Measurements from ENCODE around the gene C11orf65. TPM values are rescaled to one million over a fixed set of nuclear protein-coding genes. Genes with fewer than 3 reads are reported as not detected.

C11orf65 gene
- total and polyA plus RNA-seq, 4 donors, result 0.33 to 1.2 (median 0.68) TPM

DNA sequence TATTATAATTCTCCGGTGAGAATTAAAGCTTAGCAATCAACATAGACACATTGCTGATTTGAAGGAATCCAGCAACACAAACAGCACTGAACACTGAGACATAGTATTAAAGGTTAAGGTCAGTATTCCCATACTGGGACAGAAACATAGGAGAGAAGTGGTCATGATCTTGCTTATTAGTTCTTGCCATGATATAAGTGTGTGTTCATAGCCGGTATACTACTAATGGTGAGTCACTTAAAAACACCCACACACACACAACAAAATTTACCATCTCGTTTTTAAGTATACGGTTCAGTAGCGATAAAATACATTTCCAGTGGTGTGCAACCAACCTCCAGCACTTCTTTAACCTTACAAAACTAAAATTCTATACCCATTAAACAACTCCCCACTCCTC lies 96.3 kb downstream of the C11orf65 start:
- H3K9me3 ChIP-seq (ENCODE audit: control insufficient read depth in 4 of 4, low read length in 3 of 4), result no peaks in the 10 kb centered on the region
- no peak overlapping the region for H3K9ac ChIP-seq (ENCODE audit: low read depth in 1 of 2, low read length in 2 of 2)
- TF ChIP-seq NR2F2 (IDR thresholded peaks at IDR 0.05) (no peak), SP1 (IDR thresholded peaks at IDR 0.05) (no peak), FOXA2 (IDR thresholded peaks at IDR 0.05) (no peak), EGR1 (IDR thresholded peaks at IDR 0.05; ENCODE audit: low read depth in 2 of 2) (no peak), TAF1 (conservative IDR thresholded peaks at IDR 0.05) (no peak)
- H3K4me3 ChIP-seq (ENCODE audit: low read depth in 1 of 3, low read length in 3 of 3), result no peak overlapping the region
- peaks cover 0 to 5% (median 3%) of the 10 kb centered on the region in 4 donors for H3K36me3 ChIP-seq (ENCODE audit: control insufficient read depth in 4 of 4, insufficient read depth in 3 of 4, low read depth in 1 of 4, low read length in 3 of 4)
- H3K4me1 ChIP-seq (ENCODE audit: control insufficient read depth in 4 of 4, insufficient read depth in 4 of 4, low read length in 3 of 4), result no peaks in the 10 kb centered on the region
- H3K27me3 ChIP-seq (ENCODE audit: control insufficient read depth in 4 of 4, insufficient read depth in 4 of 4, low read length in 3 of 4), result no peaks in the 10 kb centered on the region
- WGBS, result 78% methylated on average over 5 of the region's 5 CpGs
- DNase-seq (ENCODE audit: low spot score), result no peak
- no peak overlapping the region for H3K27ac ChIP-seq (ENCODE audit: low read depth in 1 of 2, low read length in 2 of 2)

GRCh38 chr11:108370315-108370714 lies 97.0 kb downstream of the C11orf65 start:
- TF ChIP-seq HNF4A (conservative IDR thresholded peaks at IDR 0.05) (no peak), MAX (IDR thresholded peaks at IDR 0.05) (no peak), YY1 (IDR thresholded peaks at IDR 0.05) (no peak), REST (IDR thresholded peaks at IDR 0.05) (no peak), EGR1 (IDR thresholded peaks at IDR 0.05; ENCODE audit: low read depth in 2 of 2) (no peak), TAF1 (conservative IDR thresholded peaks at IDR 0.05) (no peak)
- TF ChIP-seq, protein P1, sequence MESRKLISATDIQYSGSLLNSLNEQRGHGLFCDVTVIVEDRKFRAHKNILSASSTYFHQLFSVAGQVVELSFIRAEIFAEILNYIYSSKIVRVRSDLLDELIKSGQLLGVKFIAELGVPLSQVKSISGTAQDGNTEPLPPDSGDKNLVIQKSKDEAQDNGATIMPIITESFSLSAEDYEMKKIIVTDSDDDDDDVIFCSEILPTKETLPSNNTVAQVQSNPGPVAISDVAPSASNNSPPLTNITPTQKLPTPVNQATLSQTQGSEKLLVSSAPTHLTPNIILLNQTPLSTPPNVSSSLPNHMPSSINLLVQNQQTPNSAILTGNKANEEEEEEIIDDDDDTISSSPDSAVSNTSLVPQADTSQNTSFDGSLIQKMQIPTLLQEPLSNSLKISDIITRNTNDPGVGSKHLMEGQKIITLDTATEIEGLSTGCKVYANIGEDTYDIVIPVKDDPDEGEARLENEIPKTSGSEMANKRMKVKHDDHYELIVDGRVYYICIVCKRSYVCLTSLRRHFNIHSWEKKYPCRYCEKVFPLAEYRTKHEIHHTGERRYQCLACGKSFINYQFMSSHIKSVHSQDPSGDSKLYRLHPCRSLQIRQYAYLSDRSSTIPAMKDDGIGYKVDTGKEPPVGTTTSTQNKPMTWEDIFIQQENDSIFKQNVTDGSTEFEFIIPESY (IDR thresholded peaks at IDR 0.05), result no peak
- peaks cover under 1 to 5% (median 3%) of the 10 kb centered on the region in 4 donors for H3K36me3 ChIP-seq (ENCODE audit: control insufficient read depth in 4 of 4, insufficient read depth in 3 of 4, low read depth in 1 of 4, low read length in 3 of 4)

DNA sequence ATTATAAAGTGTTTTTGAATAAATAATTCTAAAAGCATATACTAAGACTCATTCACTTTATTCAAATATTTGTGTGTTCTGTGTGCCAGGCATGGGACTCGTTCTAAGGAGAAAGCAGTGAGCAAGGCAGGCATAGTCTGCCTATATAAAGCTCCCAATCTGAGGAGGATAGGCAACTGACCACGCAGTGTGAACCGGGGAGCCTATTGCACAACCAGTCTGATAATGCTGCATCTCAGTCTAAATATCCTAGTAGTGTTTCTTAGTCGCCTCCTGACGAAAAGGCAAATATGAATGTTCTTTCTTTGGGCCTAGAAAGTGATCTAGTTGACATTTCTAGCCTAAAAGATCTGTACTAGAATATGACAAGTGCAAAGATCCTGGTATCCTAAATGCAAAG lies 98.3 kb downstream of the C11orf65 start:
- no peak overlapping the region for H3K4me3 ChIP-seq (ENCODE audit: low read depth in 1 of 3, low read length in 3 of 3)
- TF ChIP-seq ATF3 (IDR thresholded peaks at IDR 0.05), result no peak
- TF ChIP-seq SP1 (IDR thresholded peaks at IDR 0.05), result no peak
- TF ChIP-seq REST (IDR thresholded peaks at IDR 0.05), result no peak
- TF ChIP-seq EGR1 (IDR thresholded peaks at IDR 0.05; ENCODE audit: low read depth in 2 of 2), result no peak
- no peak for TF ChIP-seq MAX (IDR thresholded peaks at IDR 0.05)
- no peak for TF ChIP-seq FOXA2 (IDR thresholded peaks at IDR 0.05)
- TF ChIP-seq, protein P1 (IDR thresholded peaks at IDR 0.05), result no peak
- no peak for TF ChIP-seq GABPA (IDR thresholded peaks at IDR 0.05 in 1 of 2, conservative IDR thresholded peaks at IDR 0.05 in 1 of 2)
- no peak for TF ChIP-seq RXRA (IDR thresholded peaks at IDR 0.05)
- no peak for TF ChIP-seq NR2F2 (IDR thresholded peaks at IDR 0.05)
- no peak for TF ChIP-seq RAD21 (IDR thresholded peaks at IDR 0.05)
- TF ChIP-seq JUND (IDR thresholded peaks at IDR 0.05), result no peak
- no peak for TF ChIP-seq TAF1 (conservative IDR thresholded peaks at IDR 0.05)
- no peak for DNase-seq (ENCODE audit: low spot score)
- no peaks in the 10 kb centered on the region for H3K27me3 ChIP-seq (ENCODE audit: control insufficient read depth in 4 of 4, insufficient read depth in 4 of 4, low read length in 3 of 4)
- no peaks in the 10 kb centered on the region for H3K9me3 ChIP-seq (ENCODE audit: control insufficient read depth in 4 of 4, low read length in 3 of 4)
- peaks cover 2 to 10% (median 6%) of the 10 kb centered on the region in 4 donors for H3K36me3 ChIP-seq (ENCODE audit: control insufficient read depth in 4 of 4, insufficient read depth in 3 of 4, low read depth in 1 of 4, low read length in 3 of 4)
- no peaks in the 10 kb centered on the region for H3K4me1 ChIP-seq (ENCODE audit: control insufficient read depth in 4 of 4, insufficient read depth in 4 of 4, low read length in 3 of 4)
- no peak overlapping the region for H3K27ac ChIP-seq (ENCODE audit: low read depth in 1 of 2, low read length in 2 of 2)
- 81% methylated on average over 5 of the region's 5 CpGs for WGBS
- H3K9ac ChIP-seq (ENCODE audit: low read depth in 1 of 2, low read length in 2 of 2), result no peak overlapping the region

More at GRCh38 chr11:108370315-108370714, 97.0 kb downstream of the C11orf65 start:
- no peak for DNase-seq (ENCODE audit: low spot score)
- no peak overlapping the region for H3K4me3 ChIP-seq (ENCODE audit: low read depth in 1 of 3, low read length in 3 of 3)
- no peaks in the 10 kb centered on the region for H3K4me1 ChIP-seq (ENCODE audit: control insufficient read depth in 4 of 4, insufficient read depth in 4 of 4, low read length in 3 of 4)
- H3K27me3 ChIP-seq (ENCODE audit: control insufficient read depth in 4 of 4, insufficient read depth in 4 of 4, low read length in 3 of 4), result no peaks in the 10 kb centered on the region
- H3K27ac ChIP-seq (ENCODE audit: low read depth in 1 of 2, low read length in 2 of 2), result no peak overlapping the region
- H3K9me3 ChIP-seq (ENCODE audit: control insufficient read depth in 4 of 4, low read length in 3 of 4), result no peaks in the 10 kb centered on the region
- no peak overlapping the region for H3K9ac ChIP-seq (ENCODE audit: low read depth in 1 of 2, low read length in 2 of 2)
